WTC11 (cell line): ENCODE data around the gene RIGI. TPM values are rescaled to one million over a fixed set of nuclear protein-coding genes. Genes with fewer than 3 reads are reported as not detected.

ENCODE experiments used
- ATAC-seq: fragments of 200-7000 bp; cut with Tn5 transposase; 2 replicates; pipeline ENCODE4 v1.10.0; 2021; ENCODE audit warnings: mild to moderate bottlenecking, moderate library complexity
- CTCF ChIA-PET: fragments of 300-600 bp; sonication (Branson Sonifier 250); formaldehyde crosslinking; loops from one replicate; lab custom pipeline; 2021; ENCODE audit warnings: antibody characterized with exemption; lab: Charles Lee
- POLR2A ChIA-PET: fragments of 350-600 bp; sonication (Branson Sonifier 250); formaldehyde crosslinking; loops from one replicate; lab custom pipeline; 2021; ENCODE audit warnings: antibody characterized with exemption; lab: Charles Lee
- DNase-seq: peaks from one replicate; pipeline ENCODE4 v3.0.0; 2021; ENCODE audit warnings: low spot score
- H3K27ac Mint-ChIP-seq: 2 replicates; pipeline ENCODE4 v1.8.0; 2021; ENCODE audit warnings: mixed read lengths
- H3K27me3 Mint-ChIP-seq: 2 replicates; pipeline ENCODE4 v1.8.0; 2021; ENCODE audit warnings: low read depth, mild to moderate bottlenecking, moderate library complexity, mixed read lengths
- H3K36me3 Mint-ChIP-seq: 2 replicates; pipeline ENCODE4 v1.8.0; 2021; ENCODE audit warnings: mixed read lengths
- H3K4me1 Mint-ChIP-seq: 2 replicates; pipeline ENCODE4 v1.8.0; 2022; ENCODE audit warnings: mixed read lengths
- H3K4me3 Mint-ChIP-seq: 2 replicates; pipeline ENCODE4 v1.8.0; 2021; ENCODE audit warnings: mild to moderate bottlenecking, moderate library complexity, mixed read lengths
- H3K9me3 Mint-ChIP-seq: 2 replicates; pipeline ENCODE4 v1.8.0; 2021; ENCODE audit warnings: mixed read lengths
- AFF4 ChIP-seq: sonication (generic); formaldehyde crosslinking; IDR thresholded peaks from 2 replicates; pipeline ENCODE4 v1.8.1; 2023; ENCODE audit warnings: mild to moderate bottlenecking, missing genetic modification reagents, borderline replicate concordance
- CREM ChIP-seq: sonication (generic); formaldehyde crosslinking; IDR thresholded peaks from 2 replicates; pipeline ENCODE4 v1.8.1; 2022; ENCODE audit warnings: mild to moderate bottlenecking, missing genetic modification reagents, moderate library complexity
- FOXK1 ChIP-seq: sonication (generic); formaldehyde crosslinking; IDR thresholded peaks from 2 replicates; pipeline ENCODE4 v1.8.0; 2022; ENCODE audit warnings: mild to moderate bottlenecking, moderate library complexity, missing genetic modification reagents
- FOXP1 ChIP-seq: sonication (generic); formaldehyde crosslinking; IDR thresholded peaks from 2 replicates; pipeline ENCODE4 v1.8.0; 2022; ENCODE audit warnings: missing genetic modification reagents, mild to moderate bottlenecking, moderate library complexity, borderline replicate concordance
- IRF2 ChIP-seq: sonication (generic); formaldehyde crosslinking; IDR thresholded peaks from 2 replicates; pipeline ENCODE4 v1.8.0; 2022; ENCODE audit warnings: low read depth, missing genetic modification reagents, borderline replicate concordance
- JAZF1 ChIP-seq: fragments of 250-450 bp; sonication (Bioruptor Pico); IDR thresholded peaks from 2 replicates; pipeline ENCODE4 v1.9.0; 2021; ENCODE audit warnings: moderate library complexity, mild to moderate bottlenecking, inconsistent platforms
- JUN ChIP-seq: sonication (generic); formaldehyde crosslinking; IDR thresholded peaks from 2 replicates; pipeline ENCODE4 v1.8.0; 2023; ENCODE audit warnings: mild to moderate bottlenecking, missing genetic modification reagents
- MAX ChIP-seq: sonication (generic); formaldehyde crosslinking; IDR thresholded peaks from 2 replicates; pipeline ENCODE4 v1.8.0; 2022; ENCODE audit warnings: mild to moderate bottlenecking, missing genetic modification reagents
- MXD4 ChIP-seq: fragments of 250-450 bp; sonication (Bioruptor Pico); IDR thresholded peaks from 2 replicates; pipeline ENCODE4 v1.8.0; 2021; ENCODE audit warnings: mild to moderate bottlenecking, moderate library complexity, borderline replicate concordance
- MYBL2 ChIP-seq: sonication (generic); formaldehyde crosslinking; IDR thresholded peaks from 2 replicates; pipeline ENCODE4 v1.8.1; 2023; ENCODE audit warnings: mild to moderate bottlenecking, moderate library complexity, missing genetic modification reagents
- NFYB ChIP-seq: sonication (generic); formaldehyde crosslinking; conservative IDR thresholded peaks from 2 replicates; pipeline ENCODE4 v1.8.0; 2022; ENCODE audit warnings: low read depth, missing genetic modification reagents
- PRRX2 ChIP-seq: fragments of 250-450 bp; sonication (Bioruptor Pico); IDR thresholded peaks from 2 replicates; pipeline ENCODE4 v1.8.0; 2021; ENCODE audit warnings: mild to moderate bottlenecking
- SP1 ChIP-seq: sonication (generic); formaldehyde crosslinking; conservative IDR thresholded peaks from 2 replicates; pipeline ENCODE4 v1.8.1; 2022; ENCODE audit warnings: missing genetic modification reagents
- TCF7 ChIP-seq: sonication (generic); formaldehyde crosslinking; IDR thresholded peaks from 2 replicates; pipeline ENCODE4 v1.8.0; 2022; ENCODE audit warnings: mild to moderate bottlenecking, low read depth, missing genetic modification reagents, moderate library complexity
- TEAD4 ChIP-seq: sonication (generic); formaldehyde crosslinking; IDR thresholded peaks from 2 replicates; pipeline ENCODE4 v1.8.0; 2022; ENCODE audit warnings: mild to moderate bottlenecking, missing genetic modification reagents
- TP53 ChIP-seq: sonication (generic); formaldehyde crosslinking; IDR thresholded peaks from 2 replicates; pipeline ENCODE4 v1.8.1; 2023; ENCODE audit warnings: mild to moderate bottlenecking, missing genetic modification reagents
- USF1 ChIP-seq: sonication (generic); formaldehyde crosslinking; IDR thresholded peaks from 2 replicates; pipeline ENCODE4 v1.8.0; 2022; ENCODE audit warnings: mild to moderate bottlenecking, missing genetic modification reagents
- ZNF121 ChIP-seq: sonication (generic); formaldehyde crosslinking; IDR thresholded peaks from 2 replicates; pipeline ENCODE4 v1.8.0; 2023; ENCODE audit warnings: missing genetic modification reagents
- ZNF263 ChIP-seq: sonication (generic); formaldehyde crosslinking; IDR thresholded peaks from 2 replicates; pipeline ENCODE4 v1.8.1; 2022; ENCODE audit warnings: low read depth, mild to moderate bottlenecking, moderate library complexity, missing genetic modification reagents
- ZNF671 ChIP-seq: fragments of 250-450 bp; sonication (Bioruptor Pico); IDR thresholded peaks from 2 replicates; pipeline ENCODE4 v1.8.0; 2021; ENCODE audit warnings: mild to moderate bottlenecking
- total RNA-seq: library from RNA; stranded (reverse); gene quantifications from 3 replicates; pipeline ENCODE4 v1.2.3, GENCODE V29; 2021
- TF ChIP-seq, protein P1 (sequence below): sonication (generic); formaldehyde crosslinking; IDR thresholded peaks from 2 replicates; pipeline ENCODE4 v1.8.1; 2022; ENCODE audit warnings: low read depth, missing genetic modification reagents, borderline replicate concordance
- TF ChIP-seq, protein P2 (sequence below): sonication (generic); formaldehyde crosslinking; IDR thresholded peaks from 2 replicates; pipeline ENCODE4 v1.8.0; 2023; ENCODE audit warnings: missing genetic modification reagents, mild to moderate bottlenecking, borderline replicate concordance
- TF ChIP-seq, protein P3 (sequence below): sonication (generic); formaldehyde crosslinking; IDR thresholded peaks from 2 replicates; pipeline ENCODE4 v1.8.1; 2023; ENCODE audit warnings: mild to moderate bottlenecking, missing genetic modification reagents, moderate library complexity

The RIGI gene
- total RNA-seq, 1 experiment from 2014 or later = 7.5 TPM

DNA sequence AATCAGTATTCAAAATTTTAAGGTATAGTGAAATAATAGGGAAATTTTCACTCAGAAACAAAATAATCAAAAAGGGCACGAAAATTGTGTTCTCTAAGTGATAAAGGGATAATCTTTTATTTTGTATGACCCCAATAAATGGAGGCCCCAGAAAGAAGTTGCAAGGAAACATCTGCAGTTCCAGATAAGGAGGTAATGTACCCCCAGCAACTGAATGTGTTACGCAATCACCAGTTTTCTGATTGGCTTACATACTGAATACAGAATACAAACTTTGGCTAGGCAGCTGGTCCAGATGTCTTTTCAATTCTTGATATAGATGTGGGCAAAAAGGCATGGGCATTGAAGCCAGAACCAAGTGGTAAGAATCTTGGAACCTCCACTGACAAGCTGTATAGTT is 28.1 kb upstream of the RIGI start:
- ChIA-PET CTCF (interaction anchor here (0.7 to 1.1 kb wide), 3 partner anchors 18 to 28 kb away, joined by 3 read pairs; partner anchors contain the start of gene RIGI), POLR2A (no interaction called here)
- Mint-ChIP-seq H3K27ac (peak overlapping the region; percentile 72; the same call in 1 of the 2 replicates), H3K27me3 (no peaks in the 10 kb centered on the region), H3K36me3 (peaks cover 5% of the 10 kb centered on the region)
- DNase-seq = no peak
- TF ChIP-seq PRRX2 = no peak
- TF ChIP-seq NFYB (CRISPR knock-in tag) = no peak
- no peak for TF ChIP-seq SP1
- TF ChIP-seq, protein P1, sequence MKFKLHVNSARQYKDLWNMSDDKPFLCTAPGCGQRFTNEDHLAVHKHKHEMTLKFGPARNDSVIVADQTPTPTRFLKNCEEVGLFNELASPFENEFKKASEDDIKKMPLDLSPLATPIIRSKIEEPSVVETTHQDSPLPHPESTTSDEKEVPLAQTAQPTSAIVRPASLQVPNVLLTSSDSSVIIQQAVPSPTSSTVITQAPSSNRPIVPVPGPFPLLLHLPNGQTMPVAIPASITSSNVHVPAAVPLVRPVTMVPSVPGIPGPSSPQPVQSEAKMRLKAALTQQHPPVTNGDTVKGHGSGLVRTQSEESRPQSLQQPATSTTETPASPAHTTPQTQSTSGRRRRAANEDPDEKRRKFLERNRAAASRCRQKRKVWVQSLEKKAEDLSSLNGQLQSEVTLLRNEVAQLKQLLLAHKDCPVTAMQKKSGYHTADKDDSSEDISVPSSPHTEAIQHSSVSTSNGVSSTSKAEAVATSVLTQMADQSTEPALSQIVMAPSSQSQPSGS (CRISPR knock-in tag) = no peak
- TF ChIP-seq CREM (CRISPR knock-in tag) = no peak
- no peak for TF ChIP-seq ZNF671 (CRISPR knock-in tag)
- TF ChIP-seq TP53 = no peak
- TF ChIP-seq TCF7 (CRISPR knock-in tag) = no peak
- no peak for TF ChIP-seq MXD4 (CRISPR knock-in tag)
- TF ChIP-seq TEAD4 (CRISPR knock-in tag) = no peak
- TF ChIP-seq JAZF1 (CRISPR knock-in tag) = no peak
- TF ChIP-seq, protein P2, sequence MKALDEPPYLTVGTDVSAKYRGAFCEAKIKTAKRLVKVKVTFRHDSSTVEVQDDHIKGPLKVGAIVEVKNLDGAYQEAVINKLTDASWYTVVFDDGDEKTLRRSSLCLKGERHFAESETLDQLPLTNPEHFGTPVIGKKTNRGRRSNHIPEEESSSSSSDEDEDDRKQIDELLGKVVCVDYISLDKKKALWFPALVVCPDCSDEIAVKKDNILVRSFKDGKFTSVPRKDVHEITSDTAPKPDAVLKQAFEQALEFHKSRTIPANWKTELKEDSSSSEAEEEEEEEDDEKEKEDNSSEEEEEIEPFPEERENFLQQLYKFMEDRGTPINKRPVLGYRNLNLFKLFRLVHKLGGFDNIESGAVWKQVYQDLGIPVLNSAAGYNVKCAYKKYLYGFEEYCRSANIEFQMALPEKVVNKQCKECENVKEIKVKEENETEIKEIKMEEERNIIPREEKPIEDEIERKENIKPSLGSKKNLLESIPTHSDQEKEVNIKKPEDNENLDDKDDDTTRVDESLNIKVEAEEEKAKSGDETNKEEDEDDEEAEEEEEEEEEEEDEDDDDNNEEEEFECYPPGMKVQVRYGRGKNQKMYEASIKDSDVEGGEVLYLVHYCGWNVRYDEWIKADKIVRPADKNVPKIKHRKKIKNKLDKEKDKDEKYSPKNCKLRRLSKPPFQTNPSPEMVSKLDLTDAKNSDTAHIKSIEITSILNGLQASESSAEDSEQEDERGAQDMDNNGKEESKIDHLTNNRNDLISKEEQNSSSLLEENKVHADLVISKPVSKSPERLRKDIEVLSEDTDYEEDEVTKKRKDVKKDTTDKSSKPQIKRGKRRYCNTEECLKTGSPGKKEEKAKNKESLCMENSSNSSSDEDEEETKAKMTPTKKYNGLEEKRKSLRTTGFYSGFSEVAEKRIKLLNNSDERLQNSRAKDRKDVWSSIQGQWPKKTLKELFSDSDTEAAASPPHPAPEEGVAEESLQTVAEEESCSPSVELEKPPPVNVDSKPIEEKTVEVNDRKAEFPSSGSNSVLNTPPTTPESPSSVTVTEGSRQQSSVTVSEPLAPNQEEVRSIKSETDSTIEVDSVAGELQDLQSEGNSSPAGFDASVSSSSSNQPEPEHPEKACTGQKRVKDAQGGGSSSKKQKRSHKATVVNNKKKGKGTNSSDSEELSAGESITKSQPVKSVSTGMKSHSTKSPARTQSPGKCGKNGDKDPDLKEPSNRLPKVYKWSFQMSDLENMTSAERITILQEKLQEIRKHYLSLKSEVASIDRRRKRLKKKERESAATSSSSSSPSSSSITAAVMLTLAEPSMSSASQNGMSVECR (CRISPR knock-in tag) = no peak
- no peak for TF ChIP-seq IRF2 (CRISPR knock-in tag)
- no peak for TF ChIP-seq MAX (CRISPR knock-in tag)
- no peak for TF ChIP-seq MYBL2
- no peak for TF ChIP-seq ZNF263 (CRISPR knock-in tag)
- TF ChIP-seq, all 79 proteins: peak for 0
- H3K4me1 Mint-ChIP-seq = peaks cover 16% of the 10 kb centered on the region
- peak overlapping the region; percentile 34; the same call in 1 of the 2 replicates for H3K4me3 Mint-ChIP-seq
- H3K9me3 Mint-ChIP-seq = no peaks in the 10 kb centered on the region
- ATAC-seq = no peak

GRCh38 chr9:32552172-32552872 is 26.3 kb upstream of the RIGI start, which contains the start of the genes SMIM27 and TOPORS:
TSS of gene SMIM27 (plus strand) at chr9:32552327. CDS start at chr9:32552435, 108 bp downstream.
TSS of gene TOPORS (minus strand) at chr9:32552586. CDS start at chr9:32552436, 150 bp downstream.
- POLR2A ChIA-PET = interaction anchor here (0.6 to 3.8 kb wide), 4 partner anchors 13 to 120 kb away, joined by 3 to 36 read pairs (median 4); partner anchors contain the start of gene RIGI
- Mint-ChIP-seq H3K4me3 (peak within 1 kb of the TSS; percentile 91), H3K27me3 (no peaks in the 10 kb centered on the region), H3K27ac (peak within 1 kb of the TSS; percentile 99), H3K9me3 (no peaks in the 10 kb centered on the region), H3K36me3 (peaks cover 16% of the 10 kb centered on the region), H3K4me1 (peaks cover 24% of the 10 kb centered on the region)
- CTCF ChIA-PET = interaction anchor here (0.6 to 4.7 kb wide), 6 partner anchors 20 to 1173 kb away, joined by 3 to 49 read pairs (median 8); partner anchors contain the start of gene RIGI
- ATAC-seq (peak; percentile 61), DNase-seq (peak; percentile 88)
- TF ChIP-seq TP53 (0 out of 2 replicates have a peak, but pooled peaks have one; percentile 62), ZNF121 (no peak), AFF4 (CRISPR knock-in tag) (peak; percentile 76; the same call in 1 of the 2 replicates), FOXK1 (peak; percentile 60; the same call in 1 of the 2 replicates), FOXP1 (peak; percentile 61; the same call in 1 of the 2 replicates), SP1 (peak; percentile 90), USF1 (CRISPR knock-in tag) (peak; percentile 94), JUN (CRISPR knock-in tag) (0 out of 2 replicates have a peak, but pooled peaks have one; percentile 36), CREM (CRISPR knock-in tag) (0 out of 2 replicates have a peak, but pooled peaks have one; percentile 68)
- TF ChIP-seq, protein P3, sequence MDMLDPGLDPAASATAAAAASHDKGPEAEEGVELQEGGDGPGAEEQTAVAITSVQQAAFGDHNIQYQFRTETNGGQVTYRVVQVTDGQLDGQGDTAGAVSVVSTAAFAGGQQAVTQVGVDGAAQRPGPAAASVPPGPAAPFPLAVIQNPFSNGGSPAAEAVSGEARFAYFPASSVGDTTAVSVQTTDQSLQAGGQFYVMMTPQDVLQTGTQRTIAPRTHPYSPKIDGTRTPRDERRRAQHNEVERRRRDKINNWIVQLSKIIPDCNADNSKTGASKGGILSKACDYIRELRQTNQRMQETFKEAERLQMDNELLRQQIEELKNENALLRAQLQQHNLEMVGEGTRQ (CRISPR knock-in tag) = peak; percentile 94
